KMS-11 (cell line): ENCODE results near the gene IL36G.

ENCODE experiments used
- H2AFZ ChIP-seq: fragments of 200-600 bp; sonication (generic); 2 replicates; pipeline ENCODE4 v1.6.1; 2016; ENCODE audit warnings: antibody characterized with exemption, mixed run types, low read depth
- H3K27ac ChIP-seq: fragments of 200-600 bp; sonication (generic); 2 replicates; pipeline ENCODE4 v1.6.1; 2016; ENCODE audit warnings: mild to moderate bottlenecking, mixed run types
- H3K27me3 ChIP-seq: fragments of 200-600 bp; sonication (generic); 2 replicates; pipeline ENCODE4 v1.6.1; 2017; ENCODE audit warnings: mild to moderate bottlenecking, low read depth, mixed run types, moderate library complexity; ENCODE audit not compliant: insufficient read depth
- H3K36me3 ChIP-seq: fragments of 200-600 bp; sonication (generic); 2 replicates; pipeline ENCODE4 v1.6.1; 2017; ENCODE audit warnings: mild to moderate bottlenecking, mixed run types; ENCODE audit not compliant: insufficient read depth
- H3K4me1 ChIP-seq: fragments of 200-600 bp; sonication (generic); 2 replicates; pipeline ENCODE4 v1.6.1; 2016; ENCODE audit warnings: mild to moderate bottlenecking, low read depth, mixed run types; ENCODE audit not compliant: poor library complexity, severe bottlenecking
- H3K4me2 ChIP-seq: fragments of 200-600 bp; sonication (generic); 2 replicates; pipeline ENCODE4 v1.7.0; 2016; ENCODE audit warnings: mild to moderate bottlenecking, mixed run types
- H3K4me3 ChIP-seq: fragments of 200-600 bp; sonication (generic); IDR thresholded peaks from 2 replicates; pipeline ENCODE4 v1.6.1; 2017; ENCODE audit warnings: low read depth, low read length, mixed read lengths; ENCODE audit not compliant: insufficient read depth
- H3K79me2 ChIP-seq: fragments of 200-600 bp; sonication (generic); 2 replicates; pipeline ENCODE4 v1.6.1; 2016; ENCODE audit warnings: low read depth, mixed run types; ENCODE audit not compliant: insufficient read depth
- H3K9ac ChIP-seq: fragments of 200-600 bp; sonication (generic); 2 replicates; pipeline ENCODE4 v1.6.1; 2016; ENCODE audit warnings: mild to moderate bottlenecking, mixed run types
- H4K20me1 ChIP-seq: fragments of 200-600 bp; sonication (generic); 2 replicates; pipeline ENCODE4 v1.6.1; 2016; ENCODE audit warnings: mild to moderate bottlenecking, mixed run types; ENCODE audit not compliant: insufficient read depth
- TF ChIP-seq, protein P1 (sequence below): fragments of 200-600 bp; sonication (generic); conservative IDR thresholded peaks from 2 replicates; pipeline ENCODE4 v1.6.1; 2017; ENCODE audit warnings: low read depth, mild to moderate bottlenecking, antibody characterized with exemption, low read length, moderate library complexity, mixed read lengths

Gene IL36G

GRCh38 chr2:112944971-112945370, 32.8 kb upstream of the IL36G start:
- Histone ChIP-seq H3K27me3 (no peaks in the 10 kb centered on the region), H3K9ac (no peak overlapping the region), H3K27ac (no peak overlapping the region), H3K4me1 (no peaks in the 10 kb centered on the region), H2AFZ (no peak overlapping the region), H3K79me2 (no peaks in the 10 kb centered on the region), H3K4me2 (no peak overlapping the region), H3K36me3 (no peaks in the 10 kb centered on the region), H4K20me1 (no peaks in the 10 kb centered on the region), H3K4me3 (no peak overlapping the region)
- TF ChIP-seq, protein P1, sequence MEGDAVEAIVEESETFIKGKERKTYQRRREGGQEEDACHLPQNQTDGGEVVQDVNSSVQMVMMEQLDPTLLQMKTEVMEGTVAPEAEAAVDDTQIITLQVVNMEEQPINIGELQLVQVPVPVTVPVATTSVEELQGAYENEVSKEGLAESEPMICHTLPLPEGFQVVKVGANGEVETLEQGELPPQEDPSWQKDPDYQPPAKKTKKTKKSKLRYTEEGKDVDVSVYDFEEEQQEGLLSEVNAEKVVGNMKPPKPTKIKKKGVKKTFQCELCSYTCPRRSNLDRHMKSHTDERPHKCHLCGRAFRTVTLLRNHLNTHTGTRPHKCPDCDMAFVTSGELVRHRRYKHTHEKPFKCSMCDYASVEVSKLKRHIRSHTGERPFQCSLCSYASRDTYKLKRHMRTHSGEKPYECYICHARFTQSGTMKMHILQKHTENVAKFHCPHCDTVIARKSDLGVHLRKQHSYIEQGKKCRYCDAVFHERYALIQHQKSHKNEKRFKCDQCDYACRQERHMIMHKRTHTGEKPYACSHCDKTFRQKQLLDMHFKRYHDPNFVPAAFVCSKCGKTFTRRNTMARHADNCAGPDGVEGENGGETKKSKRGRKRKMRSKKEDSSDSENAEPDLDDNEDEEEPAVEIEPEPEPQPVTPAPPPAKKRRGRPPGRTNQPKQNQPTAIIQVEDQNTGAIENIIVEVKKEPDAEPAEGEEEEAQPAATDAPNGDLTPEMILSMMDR, result no peak

DNA sequence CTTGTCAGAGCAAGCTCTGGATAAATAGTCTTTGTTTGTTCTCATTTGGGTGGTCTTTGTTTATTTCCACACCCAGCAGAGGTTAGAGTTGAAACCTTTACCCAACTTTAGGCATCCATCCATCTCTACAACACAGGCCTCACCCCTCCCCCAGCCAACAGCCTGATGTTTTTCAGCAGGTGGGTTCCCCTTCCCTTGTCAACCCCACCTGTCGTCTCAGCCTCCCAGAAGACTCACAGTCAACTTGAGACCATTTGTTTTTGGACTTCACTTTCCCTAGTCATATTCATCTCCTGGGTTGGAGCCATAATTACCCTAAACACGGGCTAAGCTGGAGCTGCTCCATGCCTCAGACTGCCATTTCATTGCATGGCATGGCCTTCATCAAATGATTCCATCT, 31.7 kb upstream of the IL36G start:
- no peak overlapping the region for H3K4me3 ChIP-seq
- no peaks in the 10 kb centered on the region for H3K4me1 ChIP-seq
- TF ChIP-seq, protein P1, result no peak
- H2AFZ ChIP-seq, result no peak overlapping the region
- no peak overlapping the region for H3K27ac ChIP-seq
- no peaks in the 10 kb centered on the region for H4K20me1 ChIP-seq
- no peaks in the 10 kb centered on the region for H3K27me3 ChIP-seq
- H3K9ac ChIP-seq, result no peak overlapping the region
- no peaks in the 10 kb centered on the region for H3K36me3 ChIP-seq
- H3K4me2 ChIP-seq, result no peak overlapping the region
- no peaks in the 10 kb centered on the region for H3K79me2 ChIP-seq

DNA sequence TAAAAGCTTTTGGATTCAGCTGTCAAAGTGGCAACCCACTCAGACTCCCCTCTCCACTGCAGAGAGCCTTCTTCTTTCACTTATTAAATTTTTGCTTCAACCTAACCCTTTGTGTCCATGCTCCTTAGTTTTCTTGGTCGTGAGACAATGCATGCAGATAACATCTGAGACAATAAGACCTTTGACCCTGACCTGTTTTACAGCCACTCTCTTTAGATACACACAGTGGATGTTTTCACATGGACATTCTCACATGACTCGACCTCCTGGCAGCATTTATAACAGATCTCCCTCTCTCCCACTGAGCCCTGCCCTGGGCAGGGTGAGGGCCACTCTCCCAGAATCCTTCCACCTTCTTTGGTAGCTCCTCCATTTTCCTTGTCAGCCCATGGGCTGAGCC, 30.4 kb upstream of the IL36G start:
- Histone ChIP-seq H3K9ac (no peak overlapping the region), H3K79me2 (no peaks in the 10 kb centered on the region), H3K4me1 (no peaks in the 10 kb centered on the region), H2AFZ (no peak overlapping the region), H3K4me2 (no peak overlapping the region), H3K27ac (no peak overlapping the region), H4K20me1 (no peaks in the 10 kb centered on the region), H3K27me3 (no peaks in the 10 kb centered on the region), H3K36me3 (no peaks in the 10 kb centered on the region), H3K4me3 (no peak overlapping the region)
- TF ChIP-seq, protein P1, result no peak

- no peaks in the 10 kb centered on the region for H3K27me3 ChIP-seq
- TF ChIP-seq, protein P1, result no peak
- no peak overlapping the region for H2AFZ ChIP-seq
These were observed 28.4 kb upstream of the IL36G start for GRCh38 chr2:112949456-112949855.

GRCh38 chr2:112954364-112954763, 23.4 kb upstream of the IL36G start:
- Histone ChIP-seq H3K36me3 (no peaks in the 10 kb centered on the region), H3K9ac (no peak overlapping the region), H3K27ac (no peak overlapping the region), H3K27me3 (no peaks in the 10 kb centered on the region), H3K4me3 (no peak overlapping the region), H3K4me2 (no peak overlapping the region), H4K20me1 (no peaks in the 10 kb centered on the region), H3K79me2 (no peaks in the 10 kb centered on the region), H2AFZ (no peak overlapping the region), H3K4me1 (no peaks in the 10 kb centered on the region)
- TF ChIP-seq, protein P1, result no peak

More at GRCh38 chr2:112949456-112949855, 28.4 kb upstream of the IL36G start:
- H3K4me1 ChIP-seq, result no peaks in the 10 kb centered on the region
- no peaks in the 10 kb centered on the region for H3K36me3 ChIP-seq
- H3K4me3 ChIP-seq, result no peak overlapping the region
- no peak overlapping the region for H3K27ac ChIP-seq
- no peaks in the 10 kb centered on the region for H3K79me2 ChIP-seq
- H4K20me1 ChIP-seq, result no peaks in the 10 kb centered on the region
- H3K4me2 ChIP-seq, result no peak overlapping the region
- H3K9ac ChIP-seq, result no peak overlapping the region
